GM21737 (cell line): ENCODE measurements around the gene CAMK2D.

Experiments used
- ATAC-seq: cut with Tn5 transposase; IDR thresholded peaks from one replicate; pipeline ENCODE4 v1.9.1; 2021; ENCODE audit warnings: mild to moderate bottlenecking, moderate library complexity; ENCODE audit not compliant: unreplicated experiment

CAMK2D gene

GRCh38 chr4:113643505-113643904 lies 118.0 kb downstream of the CAMK2D start:
- no peak for ATAC-seq

GRCh38 chr4:113641025-113641431 lies 120.5 kb downstream of the CAMK2D start:
- ATAC-seq, result peak; percentile 59

- peak; percentile 42 for ATAC-seq
Measured at GRCh38 chr4:113639326-113639725, 122.2 kb downstream of the CAMK2D start.

DNA sequence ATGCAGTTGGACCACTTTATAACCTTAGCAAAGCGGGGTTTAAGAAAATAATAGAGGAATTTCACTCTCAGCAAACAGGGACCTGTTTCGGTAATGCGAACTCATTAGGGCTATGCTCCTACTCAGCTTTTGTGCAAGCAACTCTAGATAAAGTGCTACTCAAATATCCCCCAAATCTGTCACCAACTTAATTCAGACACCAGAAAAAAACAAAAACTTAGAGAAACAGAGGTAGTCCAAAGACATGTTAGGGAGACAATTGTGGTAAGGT lies 123.0 kb downstream of the CAMK2D start:
- ATAC-seq, result no peak

GRCh38 chr4:113637823-113638561 lies 123.5 kb downstream of the CAMK2D start:
- ATAC-seq, result no peak

GRCh38 chr4:113637363-113637762 lies 124.2 kb downstream of the CAMK2D start:
- ATAC-seq, result no peak

GRCh38 chr4:113636877-113637276 lies 124.7 kb downstream of the CAMK2D start:
- ATAC-seq, result no peak

GRCh38 chr4:113636438-113636818 lies 125.1 kb downstream of the CAMK2D start:
- peak; percentile 49 for ATAC-seq

GRCh38 chr4:113635739-113636437 lies 125.7 kb downstream of the CAMK2D start:
- ATAC-seq, result peak; percentile 11

DNA sequence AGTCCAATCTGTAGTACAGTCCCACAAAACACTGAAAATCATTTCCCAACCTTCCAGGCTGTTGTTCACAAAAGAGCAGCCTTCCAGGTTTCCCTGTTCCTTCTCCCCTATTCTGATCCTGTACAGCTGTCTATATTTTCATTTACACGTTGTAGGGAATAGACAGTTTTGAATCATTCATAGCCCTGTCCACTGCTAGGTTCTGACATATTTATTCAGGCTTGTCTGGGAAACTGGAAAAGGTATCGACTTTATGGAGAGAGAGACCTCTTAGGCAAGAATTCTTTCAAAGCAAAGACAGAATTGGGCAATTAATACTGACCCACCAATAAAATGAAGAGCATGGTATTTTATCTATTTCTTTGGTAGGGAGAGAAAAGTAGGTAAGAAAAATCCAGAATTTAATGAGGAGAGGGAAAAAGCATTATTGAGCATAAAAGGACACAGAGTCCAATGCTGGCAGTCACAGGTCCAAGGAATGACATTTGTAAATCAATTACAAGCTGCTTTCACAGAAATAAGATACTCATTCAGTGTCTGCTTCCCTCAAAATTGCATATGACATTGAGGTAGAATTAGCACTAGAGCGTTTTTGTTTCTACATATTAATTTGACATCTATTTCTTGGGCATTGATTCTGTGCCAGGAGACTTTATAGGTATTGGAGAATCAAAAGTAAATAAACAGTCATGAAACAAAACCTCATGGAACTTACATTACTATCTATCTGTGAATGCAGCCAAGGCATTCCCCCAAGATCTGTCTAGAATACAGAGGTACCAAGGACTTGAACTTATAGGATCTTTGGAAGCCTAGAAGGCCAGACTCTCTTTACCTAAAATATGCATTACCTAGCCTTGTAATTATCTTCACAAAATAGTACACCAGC lies 127.2 kb downstream of the CAMK2D start:
- no peak for ATAC-seq

DNA sequence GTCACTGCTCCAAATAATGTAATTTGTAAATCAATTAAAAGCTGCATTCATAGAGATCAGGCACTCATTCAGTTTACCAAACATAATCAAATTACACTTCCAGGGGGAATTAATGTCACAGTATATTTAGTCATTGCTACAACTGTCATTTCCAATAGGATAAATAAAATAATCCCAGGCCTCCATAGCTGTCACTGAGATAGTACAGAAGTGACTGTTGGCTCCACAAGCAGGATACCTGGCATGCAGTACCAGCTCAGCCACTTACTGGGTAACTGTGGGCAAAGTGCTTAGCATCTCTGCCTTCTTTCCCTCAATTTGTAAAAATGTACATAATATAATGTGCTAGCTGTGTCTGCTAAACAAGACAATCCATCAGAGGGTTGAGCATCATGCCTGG lies 128.1 kb downstream of the CAMK2D start:
- no peak for ATAC-seq

GRCh38 chr4:113628711-113629110 lies 132.8 kb downstream of the CAMK2D start:
- ATAC-seq, result no peak

DNA sequence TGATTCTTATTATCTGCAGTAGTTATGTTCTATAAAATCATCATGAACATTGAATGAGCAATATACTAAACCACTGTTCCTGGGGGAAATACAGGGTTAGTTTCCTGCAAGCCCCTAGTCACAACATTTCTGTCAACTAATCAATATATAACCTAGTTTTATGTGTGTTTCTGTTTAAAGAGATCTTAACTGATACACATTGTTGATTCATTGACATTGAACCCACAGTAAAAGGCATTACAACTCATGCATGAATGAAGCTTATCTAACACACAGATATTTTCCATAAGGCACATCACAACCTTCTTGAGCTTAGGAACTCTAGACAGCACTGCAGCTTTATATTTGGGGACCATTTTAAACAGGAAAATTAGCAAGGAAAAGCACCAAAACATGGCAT lies 134.2 kb downstream of the CAMK2D start:
- ATAC-seq, result no peak

DNA sequence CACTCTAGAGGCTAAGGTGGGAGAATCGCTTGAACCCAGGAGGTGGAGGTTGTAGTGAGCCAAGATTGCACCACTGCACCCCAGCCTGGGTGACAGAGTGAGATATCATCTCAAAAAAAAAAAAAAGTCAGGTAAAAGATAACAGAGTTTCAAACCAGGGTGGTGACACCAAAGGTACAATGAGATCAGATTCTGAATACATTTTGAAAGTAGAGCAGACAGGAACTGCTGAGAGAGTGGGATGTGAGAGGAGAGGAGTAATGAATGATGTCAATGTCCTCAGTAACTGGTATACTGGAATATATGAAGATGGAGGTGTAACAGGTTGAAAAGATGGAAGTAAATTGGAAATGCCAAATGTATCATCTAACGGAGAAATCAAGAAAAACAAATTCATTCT lies 135.6 kb downstream of the CAMK2D start:
- ATAC-seq, result no peak

GRCh38 chr4:113623274-113623894 lies 138.2 kb downstream of the CAMK2D start:
- no peak for ATAC-seq

DNA sequence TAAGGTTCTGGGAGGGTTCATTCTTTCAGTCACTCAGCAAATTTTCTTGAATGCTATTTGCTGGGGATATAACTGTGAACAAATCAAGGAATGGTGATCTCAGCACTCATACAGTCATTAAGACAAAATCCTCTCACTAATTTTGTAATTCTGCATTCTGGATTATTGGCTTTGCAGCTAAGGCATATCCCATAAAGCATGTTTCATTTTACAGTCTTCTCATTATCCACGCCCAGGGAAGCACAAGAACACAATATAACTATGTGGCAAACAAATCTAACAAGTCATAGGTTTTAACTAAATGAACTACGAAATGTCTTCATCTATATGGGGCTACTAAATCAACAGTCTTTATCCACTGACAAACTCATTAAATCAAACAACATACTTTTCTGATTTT lies 139.9 kb downstream of the CAMK2D start:
- no peak for ATAC-seq

DNA sequence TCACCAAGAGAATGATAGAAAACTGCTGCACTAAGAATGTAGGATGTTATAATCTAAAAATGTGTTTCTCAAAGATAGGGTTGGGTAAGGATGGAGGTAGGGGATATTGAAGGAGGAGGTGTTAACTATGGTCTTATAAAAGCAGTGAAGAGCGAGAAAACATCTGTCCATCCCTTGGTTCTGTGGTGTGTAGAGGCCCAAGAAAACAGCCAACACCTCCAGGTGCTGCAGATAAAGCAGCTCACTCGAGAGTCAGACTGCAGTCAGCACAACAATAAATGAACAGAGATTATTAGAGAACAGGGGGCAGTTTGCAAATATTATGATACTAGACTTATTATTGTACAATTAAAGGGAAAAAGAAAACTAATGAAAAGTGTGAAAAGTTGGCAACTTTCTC lies 141.5 kb downstream of the CAMK2D start:
- ATAC-seq, result no peak

DNA sequence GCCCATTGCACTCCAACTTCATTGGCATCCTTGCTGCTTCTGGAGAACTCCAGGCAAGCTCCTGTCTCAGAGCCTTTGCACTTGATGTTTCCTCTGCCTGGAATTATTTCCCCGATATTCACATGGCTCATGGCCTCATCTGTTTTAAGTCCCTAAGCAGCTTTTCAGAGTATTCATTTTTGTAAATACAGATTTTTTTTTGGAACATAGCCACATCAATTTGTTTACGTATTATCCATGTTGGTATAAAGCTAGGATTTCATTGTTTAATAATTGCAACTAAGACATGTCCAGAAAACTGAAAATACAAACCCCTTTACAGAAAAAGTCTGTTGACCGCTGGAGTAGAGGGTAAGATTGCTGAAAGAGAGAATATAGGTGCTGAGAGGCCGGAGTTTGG lies 142.0 kb downstream of the CAMK2D start:
- no peak for ATAC-seq

DNA sequence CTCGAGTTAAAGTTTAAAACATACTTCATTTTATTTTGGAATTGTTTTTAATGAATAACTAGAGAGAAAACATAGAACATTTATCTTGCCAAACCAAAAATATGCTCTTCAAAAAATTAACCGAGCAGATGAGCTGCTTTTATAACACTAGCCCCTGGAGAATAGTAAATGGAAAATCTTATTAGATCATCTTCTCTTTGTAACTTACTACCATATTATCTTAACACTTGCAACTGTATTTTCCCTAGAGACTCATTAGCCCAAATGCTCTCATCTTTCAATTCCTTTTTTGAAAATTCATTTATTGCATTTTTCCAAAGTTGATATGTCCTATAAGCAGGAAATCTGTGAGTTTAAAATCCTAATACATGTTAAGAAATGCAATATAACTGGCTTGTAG lies 143.3 kb downstream of the CAMK2D start:
- ATAC-seq, result no peak

GRCh38 chr4:113617195-113617594 lies 144.3 kb downstream of the CAMK2D start:
- no peak for ATAC-seq

- no peak for ATAC-seq
Measured at GRCh38 chr4:113616443-113616842, 145.1 kb downstream of the CAMK2D start.
